HG02763 (cell line): ENCODE measurements around the gene C3orf20.

Experiments
- ATAC-seq: cut with Tn5 transposase; IDR thresholded peaks from one replicate; pipeline ENCODE4 v1.9.1; 2021; ENCODE audit warnings: mild to moderate bottlenecking, moderate library complexity; ENCODE audit not compliant: unreplicated experiment

The C3orf20 gene

GRCh38 chr3:14772533-14773138, 97.7 kb downstream of the C3orf20 start:
- ATAC-seq: no peak

GRCh38 chr3:14773281-14773680, 98.3 kb downstream of the C3orf20 start:
- no peak for ATAC-seq

DNA sequence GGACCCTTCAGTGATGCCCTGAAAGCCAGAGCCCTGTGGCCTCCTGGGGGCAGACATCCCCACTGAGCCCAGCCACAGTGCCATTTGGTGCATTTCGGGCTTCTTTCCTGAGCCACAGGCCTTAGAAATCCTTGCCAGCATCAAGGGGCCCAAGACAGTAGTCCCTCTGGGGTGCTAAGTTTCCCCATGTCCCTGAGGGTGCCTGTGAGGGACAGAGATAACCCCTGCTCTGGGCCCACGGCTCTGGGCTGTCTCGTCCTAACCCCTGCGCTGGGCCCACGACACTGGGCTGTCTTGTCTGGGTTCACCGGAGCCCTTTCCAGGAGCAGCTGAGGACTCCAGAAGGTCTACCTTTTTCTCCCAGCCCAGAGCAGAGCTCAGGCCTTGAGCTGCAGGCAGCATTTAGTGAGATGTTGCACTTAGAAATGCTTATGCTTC, 98.8 kb downstream of the C3orf20 start:
- ATAC-seq: no peak

DNA sequence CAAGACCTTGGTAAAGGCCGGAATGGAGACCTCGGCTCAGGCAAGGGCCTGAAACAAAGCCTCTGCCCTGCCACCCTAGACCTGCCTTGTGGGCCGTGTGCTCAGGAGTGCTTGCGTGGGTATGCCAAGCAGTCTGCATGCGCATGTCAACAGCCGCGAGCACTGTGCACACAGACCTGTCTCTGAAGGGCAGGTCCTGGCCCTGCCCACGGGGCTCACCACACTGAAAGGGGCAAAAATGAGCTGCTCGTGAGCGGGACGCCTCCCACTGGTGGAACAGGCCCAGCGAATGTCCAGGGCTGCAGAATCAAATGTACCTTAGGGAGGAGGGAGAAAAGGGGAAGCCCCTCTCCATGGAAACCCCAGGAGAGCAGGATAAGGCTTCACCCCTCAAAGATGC, 99.5 kb downstream of the C3orf20 start:
- ATAC-seq: no peak

GRCh38 chr3:14775011-14775410, 100.1 kb downstream of the C3orf20 start:
- ATAC-seq: no peak

DNA sequence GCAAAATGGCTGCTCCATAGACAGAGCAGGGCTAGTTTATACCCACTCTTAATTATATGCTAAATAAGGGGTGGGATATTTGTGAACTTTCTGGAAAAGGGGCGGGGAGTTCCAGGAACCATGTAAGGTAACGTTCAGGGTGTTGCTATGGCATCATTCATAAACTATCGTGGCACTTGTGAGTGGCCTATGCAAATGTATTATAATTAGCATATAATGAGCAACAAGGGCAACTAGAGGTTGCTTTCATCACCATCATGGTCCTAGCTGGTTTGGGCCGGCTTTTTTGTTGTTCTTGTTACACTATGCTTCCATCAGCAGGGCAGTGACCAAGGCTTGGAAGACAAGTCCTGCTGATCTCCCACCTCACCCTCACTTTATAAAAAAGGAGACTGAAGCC, 100.6 kb downstream of the C3orf20 start:
- no peak for ATAC-seq

DNA sequence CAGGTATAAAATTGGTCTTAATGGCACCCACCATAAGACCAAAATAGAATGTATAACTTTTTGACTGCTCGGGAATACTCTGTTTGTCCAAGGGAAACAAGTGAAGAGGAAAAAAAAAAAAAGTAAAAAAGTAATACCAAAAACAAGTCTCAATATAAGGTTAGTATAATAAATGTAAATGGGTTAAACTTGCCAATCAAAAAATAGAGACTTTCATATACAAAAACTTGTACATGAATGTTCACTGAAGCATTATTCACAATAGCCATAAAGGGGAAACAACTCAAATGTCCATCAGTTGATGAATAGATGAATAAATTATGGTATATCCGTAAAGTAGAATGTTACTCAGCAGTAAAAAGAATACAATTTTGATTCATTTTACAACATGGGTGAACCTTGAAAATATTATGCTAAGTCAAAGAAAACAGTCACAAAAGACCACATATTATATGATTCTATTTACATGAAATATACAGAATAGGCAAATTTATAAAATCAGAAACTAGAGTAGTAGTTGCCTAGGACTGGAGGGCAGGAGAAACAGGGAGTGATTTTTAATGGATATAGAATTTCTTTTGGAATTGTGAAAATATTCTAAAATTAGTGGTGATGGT, 104.2 kb downstream of the C3orf20 start:
- no peak for ATAC-seq

DNA sequence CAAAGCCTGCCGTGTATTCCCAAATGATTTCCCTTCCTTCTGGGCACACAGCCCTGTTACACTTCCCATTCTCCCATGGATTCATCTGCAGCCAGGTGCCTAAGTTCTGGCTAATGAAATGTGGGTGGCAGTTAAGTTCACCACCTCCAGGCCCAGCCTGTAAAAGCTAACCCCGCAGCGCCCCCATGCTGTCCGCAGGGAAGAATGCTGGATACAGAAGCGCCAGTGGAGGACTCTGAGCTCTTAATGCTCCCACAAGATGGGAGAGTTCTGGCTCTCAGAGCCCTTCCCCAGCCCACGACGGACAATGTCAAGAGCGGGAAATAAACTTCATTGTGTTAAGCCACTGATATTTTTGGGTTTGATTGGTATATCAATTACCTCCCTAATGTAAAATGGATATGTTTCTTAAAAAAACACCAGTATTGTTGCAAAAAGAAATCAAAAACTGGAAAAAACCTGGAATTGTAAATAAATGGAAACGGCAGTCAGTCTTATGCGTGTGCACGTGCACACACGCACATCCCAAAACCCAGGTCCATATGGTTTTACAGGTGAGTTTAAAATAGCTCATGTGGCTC, 106.1 kb downstream of the C3orf20 start:
- peak; percentile 58 for ATAC-seq

DNA sequence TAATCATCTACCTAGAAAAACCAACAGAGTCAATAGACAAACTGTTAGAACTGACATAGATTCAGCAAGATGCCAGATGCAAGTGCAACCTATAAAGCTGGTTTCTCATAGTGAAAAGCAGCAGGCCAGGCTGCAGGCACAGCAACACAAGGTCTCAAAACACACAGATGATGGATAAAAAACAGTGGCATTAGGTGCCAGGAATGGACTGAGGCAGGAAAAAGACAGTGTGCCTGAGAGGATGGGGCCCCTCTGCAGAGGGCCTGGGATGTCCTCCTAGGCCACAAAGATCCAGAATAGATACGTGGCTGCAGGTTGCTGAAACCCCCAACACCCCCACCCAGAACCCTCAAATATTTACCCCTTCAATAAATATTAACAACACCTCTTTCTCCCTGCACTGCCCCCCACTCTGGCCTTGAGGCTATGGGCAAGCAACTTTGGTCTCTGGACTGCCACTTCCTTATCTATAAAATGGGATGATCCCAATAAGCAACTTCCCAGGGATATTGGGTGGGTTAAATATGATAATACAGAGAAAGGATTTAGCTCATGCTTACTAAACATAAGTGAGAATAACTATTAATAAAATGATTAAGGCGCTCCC, 108.6 kb downstream of the C3orf20 start:
- ATAC-seq: no peak

DNA sequence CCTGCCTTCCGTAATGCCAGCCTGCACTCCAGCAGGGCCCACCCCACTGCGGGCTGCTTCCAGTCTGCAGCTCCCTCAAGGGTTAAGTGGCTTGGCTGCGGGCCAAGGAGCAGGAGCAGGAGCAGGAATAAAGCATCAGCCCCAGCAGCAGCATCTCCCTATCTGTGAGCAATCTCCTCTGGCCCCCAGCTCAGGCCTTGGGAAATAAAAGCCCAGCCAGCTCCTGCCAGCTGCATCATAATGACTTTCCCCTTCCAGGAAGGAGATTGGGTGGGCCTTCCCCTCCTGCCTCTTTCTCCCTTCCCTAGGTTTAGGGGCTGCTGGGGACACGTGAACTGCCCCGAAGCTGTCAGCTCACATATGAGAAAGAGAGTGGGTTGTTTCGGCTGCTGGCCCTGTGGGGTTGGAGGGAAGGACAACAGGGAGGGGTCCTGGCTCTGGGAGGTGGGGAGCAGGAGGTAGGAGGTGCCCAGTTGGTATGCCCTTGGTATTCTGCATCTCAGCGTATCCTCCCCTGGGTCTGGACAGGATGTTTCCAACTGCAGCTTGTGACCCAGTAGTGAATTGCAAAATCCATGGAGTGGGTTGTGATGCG, 109.2 kb downstream of the C3orf20 start:
- ATAC-seq: no peak

DNA sequence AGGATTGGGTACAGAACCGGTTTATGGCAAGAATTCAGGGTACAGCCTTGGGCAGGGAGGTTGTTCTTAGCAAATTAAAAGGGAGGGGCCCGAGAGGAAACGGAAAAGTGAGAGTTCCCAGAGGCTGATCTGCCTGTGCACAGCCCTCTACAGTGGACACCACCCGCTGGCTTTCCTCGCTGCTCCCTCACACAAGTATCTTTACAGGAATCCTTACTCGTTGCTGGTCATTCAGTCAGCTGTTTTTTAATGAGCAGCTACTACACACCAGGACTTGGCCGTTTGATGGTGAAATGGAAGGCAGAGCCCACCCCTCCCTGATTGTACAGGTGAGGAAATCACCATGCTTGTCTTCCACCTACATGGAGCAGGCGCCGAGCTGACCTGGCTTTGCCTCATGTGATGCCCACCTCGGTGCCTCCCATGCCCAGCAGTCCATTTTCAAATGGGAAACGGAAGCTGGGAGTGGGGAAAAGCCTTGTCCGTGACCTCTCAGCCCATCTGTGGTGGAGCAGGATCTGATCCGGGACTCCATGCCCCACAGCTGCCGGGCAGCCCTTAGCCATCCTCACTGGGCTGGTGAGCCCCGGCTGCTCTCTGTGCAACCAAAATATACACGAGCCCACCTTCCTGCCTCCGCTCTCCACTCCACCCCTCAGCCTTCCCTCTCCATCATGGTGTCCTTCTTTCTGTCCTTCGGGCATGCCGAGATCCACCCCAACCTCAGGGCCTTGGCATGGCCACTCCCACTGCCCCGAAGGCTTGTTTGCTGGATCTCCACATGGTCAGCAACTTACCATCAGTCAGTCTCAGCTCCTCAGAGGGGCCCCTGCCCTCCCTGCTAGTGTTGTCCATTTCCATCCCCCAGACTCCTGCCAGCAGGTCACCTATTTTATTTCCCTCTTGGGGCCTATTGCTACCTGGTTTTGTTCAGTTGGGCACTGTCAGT, 110.5 kb downstream of the C3orf20 start:
- no peak for ATAC-seq

DNA sequence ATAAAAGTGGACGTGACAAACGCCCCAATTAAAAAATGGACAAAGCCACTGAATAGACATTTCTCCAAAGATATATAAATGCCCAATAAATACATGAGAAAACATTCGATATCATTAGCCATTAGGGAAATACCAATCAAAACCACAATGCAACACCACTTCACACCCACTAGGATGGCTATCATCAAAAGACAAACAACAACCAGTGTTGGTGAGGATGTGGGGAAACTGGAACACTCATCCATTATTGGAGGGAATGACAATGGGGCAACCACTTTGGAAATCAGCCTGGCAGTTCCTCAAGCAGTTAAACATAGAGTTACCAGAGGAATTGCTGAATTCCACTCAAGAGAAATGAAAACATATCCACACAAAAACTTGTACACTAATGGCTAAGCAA, 111.4 kb downstream of the C3orf20 start:
- no peak for ATAC-seq

DNA sequence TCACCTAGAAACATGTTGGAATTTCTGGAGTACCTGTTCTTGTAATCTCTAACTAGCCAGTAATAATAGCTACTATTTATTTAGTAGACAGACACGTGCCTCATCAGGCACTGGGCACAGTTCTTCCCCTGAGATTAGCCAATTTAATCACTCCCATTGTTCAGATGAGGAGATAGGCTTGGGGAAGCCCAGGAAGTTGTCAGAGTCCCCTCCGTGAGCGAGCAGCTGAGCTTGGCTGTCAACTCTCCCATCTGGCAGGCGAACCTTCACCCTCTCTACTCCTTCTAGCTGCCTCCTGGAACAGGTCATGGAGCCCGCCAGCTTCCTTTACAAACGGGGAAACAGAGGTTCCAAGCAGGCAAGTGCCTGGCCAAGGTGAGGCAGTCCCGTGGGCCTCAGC, 112.7 kb downstream of the C3orf20 start:
- ATAC-seq: no peak

DNA sequence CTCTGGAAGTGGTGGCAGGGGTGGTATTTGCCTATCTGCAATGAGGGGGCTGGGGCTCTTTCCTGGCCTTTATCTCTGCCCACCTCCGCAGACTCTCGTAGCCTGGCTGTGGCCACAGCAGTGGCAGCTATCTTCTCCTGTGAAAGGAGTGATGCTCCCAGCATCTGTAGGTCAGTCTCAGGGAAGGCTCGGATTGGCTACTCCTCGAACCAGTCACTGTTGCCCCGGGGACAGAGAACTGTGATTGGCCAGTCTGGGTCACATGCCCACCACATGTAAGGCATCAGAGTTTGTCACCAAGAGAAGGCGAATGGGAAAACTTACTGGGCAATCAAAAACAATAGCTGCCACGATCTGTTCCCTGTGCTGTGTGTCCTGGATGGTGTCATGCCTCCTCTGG, 113.7 kb downstream of the C3orf20 start:
- no peak for ATAC-seq

GRCh38 chr3:14789221-14789620, 114.3 kb downstream of the C3orf20 start:
- no peak for ATAC-seq

DNA sequence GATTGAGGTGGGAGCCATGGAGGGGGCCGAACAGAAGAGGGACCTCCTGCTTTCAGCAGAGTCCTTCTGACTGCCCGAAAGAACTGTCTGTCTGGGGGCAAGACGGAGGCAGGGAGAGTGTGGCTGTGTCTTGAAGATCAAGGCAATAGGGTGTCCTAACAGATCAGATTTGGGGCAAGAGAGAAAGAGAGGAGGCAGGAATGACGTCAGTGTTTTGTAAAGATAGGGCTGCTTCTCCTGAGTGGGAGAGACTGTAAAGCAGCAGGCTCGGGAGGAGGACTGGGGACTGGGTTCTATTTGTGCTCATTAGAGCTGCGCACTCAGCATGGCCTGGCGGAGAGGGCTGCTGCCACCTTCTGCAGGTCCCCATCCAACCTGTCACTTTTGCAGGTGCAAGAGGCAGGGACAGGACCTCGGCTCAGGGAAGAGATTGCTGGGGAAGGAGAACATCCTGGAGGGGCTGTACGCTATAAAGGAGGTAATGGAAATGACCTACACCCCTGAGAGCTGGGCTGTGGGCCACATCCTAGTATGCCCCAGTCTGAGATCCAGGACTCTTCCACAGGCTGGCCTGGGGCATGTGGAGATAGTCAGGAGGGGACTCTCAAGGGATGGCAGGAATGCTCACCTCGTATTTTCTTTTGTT, 114.8 kb downstream of the C3orf20 start:
- ATAC-seq: no peak

GRCh38 chr3:14791343-14791945, 116.5 kb downstream of the C3orf20 start:
- ATAC-seq: no peak

DNA sequence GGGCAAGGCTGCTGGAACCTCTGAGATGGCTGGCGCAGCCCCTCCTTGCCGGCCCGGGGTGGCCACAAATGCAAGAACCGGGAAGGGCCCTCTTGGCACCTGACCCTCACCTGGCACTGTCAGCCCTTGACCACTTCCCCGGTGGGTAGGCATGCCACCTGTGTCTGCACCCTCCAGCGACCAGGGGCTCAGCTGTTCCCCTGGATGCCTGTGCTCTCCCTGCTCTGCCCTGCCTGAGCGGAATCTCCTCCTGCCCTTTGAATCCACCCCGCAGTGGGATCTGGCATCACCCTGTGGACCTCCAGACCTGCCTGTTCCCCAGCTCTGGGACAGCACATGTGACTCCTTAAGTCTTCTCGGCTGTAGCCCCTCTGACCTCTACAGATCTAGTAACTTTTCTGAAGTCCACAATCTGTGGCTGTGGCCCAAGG, 117.8 kb downstream of the C3orf20 start:
- no peak for ATAC-seq

GRCh38 chr3:14793126-14793857, 118.4 kb downstream of the C3orf20 start:
- no peak for ATAC-seq
